Transverse colon (tissue), 4 donors: ENCODE results near the gene PRTFDC1.

ENCODE experiments used
- POLR2A ChIP-seq: fragments of 450-650 bp; IDR thresholded peaks from one replicate; pipeline ENCODE4 v1.6.1; 2016; ENCODE audit warnings: antibody characterized with exemption, mild to moderate bottlenecking, moderate library complexity
- POLR2AphosphoS5 ChIP-seq, 3 donors: sonication (generic); formaldehyde crosslinking; IDR thresholded peaks; one replicate each; pipeline ENCODE4 v1.6.1; 2016; ENCODE audit warnings: antibody characterized with exemption in 3 of 3
- TF ChIP-seq, protein P1 (sequence below), 5 experiments: fragments of 200-600 bp in 3 of 5; fragments of 450-650 bp in 2 of 5; sonication (generic) in 3 of 5; IDR thresholded peaks; 1 replicate in 2 of 5; 2 replicates in 3 of 5; pipeline ENCODE4 v1.5.1; 2016 to 2017; ENCODE audit warnings: antibody characterized with exemption in 5 of 5, inconsistent platforms in 3 of 5, mild to moderate bottlenecking in 2 of 5, moderate library complexity in 1 of 5

- TF ChIP-seq, protein P1, sequence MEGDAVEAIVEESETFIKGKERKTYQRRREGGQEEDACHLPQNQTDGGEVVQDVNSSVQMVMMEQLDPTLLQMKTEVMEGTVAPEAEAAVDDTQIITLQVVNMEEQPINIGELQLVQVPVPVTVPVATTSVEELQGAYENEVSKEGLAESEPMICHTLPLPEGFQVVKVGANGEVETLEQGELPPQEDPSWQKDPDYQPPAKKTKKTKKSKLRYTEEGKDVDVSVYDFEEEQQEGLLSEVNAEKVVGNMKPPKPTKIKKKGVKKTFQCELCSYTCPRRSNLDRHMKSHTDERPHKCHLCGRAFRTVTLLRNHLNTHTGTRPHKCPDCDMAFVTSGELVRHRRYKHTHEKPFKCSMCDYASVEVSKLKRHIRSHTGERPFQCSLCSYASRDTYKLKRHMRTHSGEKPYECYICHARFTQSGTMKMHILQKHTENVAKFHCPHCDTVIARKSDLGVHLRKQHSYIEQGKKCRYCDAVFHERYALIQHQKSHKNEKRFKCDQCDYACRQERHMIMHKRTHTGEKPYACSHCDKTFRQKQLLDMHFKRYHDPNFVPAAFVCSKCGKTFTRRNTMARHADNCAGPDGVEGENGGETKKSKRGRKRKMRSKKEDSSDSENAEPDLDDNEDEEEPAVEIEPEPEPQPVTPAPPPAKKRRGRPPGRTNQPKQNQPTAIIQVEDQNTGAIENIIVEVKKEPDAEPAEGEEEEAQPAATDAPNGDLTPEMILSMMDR (IDR thresholded peaks at IDR 0.05), result no peak
- TF ChIP-seq POLR2A (no peak), POLR2AphosphoS5 (IDR thresholded peaks at IDR 0.05) (no peak)
Observed at GRCh38 chr10:24885551-24886289, 66.7 kb downstream of the PRTFDC1 start.
